ES-I3 (cell line): ENCODE results near the gene LOC101059915.
"Not testable (repeated sequence)": the region's sequence is repeated elsewhere in the genome, so short reads cannot be mapped to it uniquely, and the experiment has no call there.

Experiments used
- H3K36me3 ChIP-seq: 2 replicates; pipeline ENCODE4 v1.6.1; 2013; ENCODE audit warnings: mild to moderate bottlenecking, low read length, control low read depth, moderate library complexity; ENCODE audit not compliant: insufficient read depth
- H3K4me1 ChIP-seq: 2 replicates; pipeline ENCODE4 v1.6.1; 2013; ENCODE audit warnings: mild to moderate bottlenecking, control low read depth, low read length; ENCODE audit not compliant: insufficient read depth
- H3K9ac ChIP-seq: 2 replicates; pipeline ENCODE4 v1.6.1; 2013; ENCODE audit warnings: low read depth, mild to moderate bottlenecking, low read length, moderate library complexity
- H3K9me3 ChIP-seq: 2 replicates; pipeline ENCODE4 v1.6.1; 2013; ENCODE audit warnings: mild to moderate bottlenecking, low read length, moderate library complexity; ENCODE audit not compliant: control insufficient read depth, insufficient read depth

Gene LOC101059915

GRCh38 chrX:71720289-71720886, 53.0 kb downstream of the LOC101059915 start:
- not testable (repeated sequence) for H3K4me1 ChIP-seq, H3K9ac ChIP-seq, H3K9me3 ChIP-seq, H3K36me3 ChIP-seq
